Right cardiac atrium (tissue), 5 donors: Measurements from ENCODE around the gene TOB2. TPM values are rescaled to one million over a fixed set of nuclear protein-coding genes. Genes with fewer than 3 reads are reported as not detected.
"Not testable (repeated sequence)": the region's sequence is repeated elsewhere in the genome, so short reads cannot be mapped to it uniquely, and the experiment has no call there.

Experiments used
- ATAC-seq, 2 donors: fragments of 200-7000 bp; cut with Tn5 transposase; one replicate each; pipeline versions ENCODE4 v1.8.0 to v1.9.1; 2020; ENCODE audit warnings: moderate library complexity in 2 of 2, mild to moderate bottlenecking in 1 of 2
- DNase-seq, 3 donors: peaks; one replicate each; pipeline ENCODE4 v3.0.0-alpha.2; 2020
- H3K27ac ChIP-seq: one replicate; pipeline ENCODE4 v1.5.1; 2013; ENCODE audit warnings: mild to moderate bottlenecking, low read length, control low read depth, moderate library complexity
- H3K27me3 ChIP-seq: one replicate; pipeline ENCODE4 v1.6.1; 2013; ENCODE audit not compliant: control insufficient read depth, insufficient read depth
- H3K4me1 ChIP-seq: one replicate; pipeline ENCODE4 v1.6.1; 2013; ENCODE audit warnings: low read length; ENCODE audit not compliant: control insufficient read depth, insufficient read depth
- H3K4me3 ChIP-seq: one replicate; pipeline ENCODE4 v1.5.1; 2013; ENCODE audit warnings: low read length, control low read depth
- H3K9me3 ChIP-seq: one replicate; pipeline ENCODE4 v1.6.1; 2013; ENCODE audit warnings: low read length; ENCODE audit not compliant: control insufficient read depth
- WGBS: extraction: QIAGEN DNeasy Blood & Tissue Kit; methylation state at CpG from one replicate; pipeline ENCODE4 v1.1.7; 2013; 5-methylcytosine and 5-hydroxymethylcytosine counted together
- intact Hi-C, 4 donors: fragments of 100-400 bp; cut with DNase I; formaldehyde crosslinking; loops; one replicate each; pipeline versions ENCODE4 v1.11.0 to v1.14.0; 2022 to 2023
- polyA plus RNA-seq: library from polyadenylated mRNA; stranded (reverse); fragments of 200-250 nt; gene quantifications from one replicate; pipeline ENCODE4 v1.2.3, GENCODE V29; 2013
- total RNA-seq, 4 donors: library from RNA; stranded (reverse); fragmentation: NEBNext Ultra II Directional; extraction: Animal tissue kit (Norgen Biotek cat#: 25700); gene quantifications; one replicate each; pipeline ENCODE4 v1.2.1, GENCODE V29; 2021
- donor health status: healthy with polysubstance abuse.
- donor health status: DM: no; HTN: yes; CAD: no.
- donor health status: DM: no; HTN: no; CAD: no.
- donor health status: DM: no; HTN: yes; CAD: no; lungs with severe emphysema.
- donor health status: DM: yes; HTN: yes; CAD: no.

The TOB2 gene
- total and polyA plus RNA-seq, 5 donors = 39.4 to 72.7 (median 68.4) TPM

DNA sequence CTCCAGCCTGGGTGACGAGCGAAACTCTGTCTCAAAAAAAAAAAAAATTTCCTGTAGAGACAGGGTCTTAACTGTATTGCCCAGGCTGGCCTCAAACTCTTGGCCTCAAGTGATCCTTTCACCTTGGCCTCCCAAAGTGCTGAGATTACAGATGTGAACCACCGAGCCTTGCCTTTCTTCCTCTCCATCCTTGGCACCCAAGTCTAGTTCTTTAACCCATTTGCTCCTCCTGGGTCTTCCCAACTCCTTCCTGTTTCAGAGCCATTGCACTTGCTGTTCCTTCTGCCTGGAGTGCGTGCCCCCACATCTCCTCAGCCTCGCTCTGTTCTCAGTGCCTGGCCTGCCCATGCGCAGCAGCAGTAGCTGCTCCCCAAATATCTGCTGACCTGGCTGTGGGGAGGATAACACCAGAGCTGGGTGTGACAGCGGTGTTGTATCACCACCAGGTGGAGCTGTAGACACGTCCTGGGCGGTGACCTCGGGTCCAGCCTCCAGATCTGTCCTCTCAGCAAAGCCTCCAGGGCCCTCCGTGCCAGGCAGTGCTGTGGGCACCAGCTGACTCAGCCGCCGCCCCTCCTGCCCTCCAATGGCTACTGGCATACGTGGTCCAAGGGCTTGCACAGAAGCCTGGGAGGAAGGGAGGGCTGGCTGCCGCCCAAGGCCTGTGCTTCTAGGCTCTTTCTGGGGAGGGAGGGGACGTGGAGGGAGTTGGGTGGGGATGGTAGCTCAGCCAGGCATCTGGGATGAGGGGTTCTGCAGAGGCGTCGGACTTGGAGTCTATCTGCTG is 42.9 kb downstream of the TOB2 start:
- Histone ChIP-seq H3K4me1 (no peaks in the 10 kb centered on the region), H3K9me3 (no peaks in the 10 kb centered on the region), H3K27ac (peak overlapping the region; percentile 46), H3K4me3 (no peak overlapping the region), H3K27me3 (no peaks in the 10 kb centered on the region)
- DNase-seq (peak; percentile 91 to 96 (median 94)), ATAC-seq (peak; percentile 92 to 93)
- intact Hi-C loops = loop anchor here (5.0 kb wide), 3 partner anchors 114 to 124 kb away; no protein-coding TSS in a partner anchor
- WGBS = 12% methylated on average over 18 of the region's 18 CpGs

DNA sequence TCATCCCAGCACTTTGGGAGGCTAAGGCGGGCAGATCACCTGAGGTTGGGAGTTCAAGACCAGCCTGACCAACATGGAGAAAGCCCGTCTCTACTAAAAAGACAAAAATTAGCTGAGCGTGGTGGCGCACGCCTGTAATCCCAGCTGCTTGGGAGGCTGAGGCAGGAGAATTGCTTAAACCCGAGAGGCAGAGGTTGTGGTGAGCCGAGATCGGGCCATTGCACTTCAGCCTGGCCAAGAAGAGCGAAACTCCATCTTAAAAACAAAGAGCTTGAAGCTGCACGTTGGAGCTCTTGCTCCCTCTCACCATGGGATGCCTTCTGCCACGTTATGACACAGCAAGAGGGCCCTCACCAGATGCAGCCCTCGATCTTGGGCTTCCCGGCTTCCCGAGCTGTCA is 43.8 kb downstream of the TOB2 start:
- not testable (repeated sequence) for H3K4me3 ChIP-seq, H3K27me3 ChIP-seq, H3K27ac ChIP-seq, H3K4me1 ChIP-seq, H3K9me3 ChIP-seq, ATAC-seq
- intact Hi-C loops = loop anchor here (5.0 kb wide), 3 partner anchors 114 to 124 kb away; no protein-coding TSS in a partner anchor
- DNase-seq = peak in 1 of 3 donors; percentile 11
- WGBS = 91% methylated on average over 14 of the region's 14 CpGs

DNA sequence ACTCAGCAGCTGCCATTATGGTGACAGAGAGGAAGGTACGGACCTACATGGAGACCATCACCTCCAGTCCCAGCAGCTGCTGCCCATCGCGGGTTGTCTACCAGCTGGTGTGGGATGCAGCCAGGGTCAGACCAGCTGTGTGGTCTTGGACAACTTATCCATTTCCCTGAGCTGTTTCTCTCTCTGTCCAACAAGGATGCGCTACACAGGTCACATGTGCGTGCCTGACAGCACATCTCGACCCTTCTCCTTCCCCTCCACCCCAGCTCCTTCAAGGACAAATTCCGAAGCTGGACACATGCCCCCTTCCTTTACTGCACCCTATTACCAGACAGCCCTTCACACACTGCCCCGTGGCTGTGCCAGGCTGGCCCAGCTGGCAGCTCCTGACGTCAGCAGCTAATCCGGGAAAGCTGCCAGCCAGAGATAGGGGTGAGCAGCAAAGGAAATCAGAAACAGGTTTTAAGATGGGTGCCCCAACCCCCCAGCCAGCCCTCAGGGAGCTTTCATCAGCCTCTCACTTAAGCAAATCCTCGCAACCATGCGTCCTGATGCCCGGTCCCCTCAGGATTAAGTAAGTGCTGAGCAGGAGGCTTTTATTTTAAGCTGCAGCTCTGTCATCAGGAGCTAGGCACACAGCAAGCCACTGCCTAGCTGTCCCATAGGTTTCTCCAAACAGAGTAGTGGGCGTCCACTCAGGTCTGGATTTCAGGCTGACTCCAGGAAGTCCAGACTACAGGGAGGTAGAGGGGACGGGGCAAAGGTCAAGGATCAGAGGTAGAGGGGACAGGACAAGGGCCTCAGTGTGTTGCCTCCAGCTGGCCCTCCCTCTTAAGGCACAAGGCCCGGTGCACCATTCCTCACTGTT is 44.6 kb downstream of the TOB2 start:
- peak overlapping the region; percentile 76 for H3K27ac ChIP-seq
- H3K4me1 ChIP-seq = no peaks in the 10 kb centered on the region
- no peaks in the 10 kb centered on the region for H3K27me3 ChIP-seq
- intact Hi-C loops = loop anchor here (5.0 kb wide), 3 partner anchors 115 to 125 kb away; no protein-coding TSS in a partner anchor
- WGBS = 32% methylated on average over 16 of the region's 16 CpGs
- DNase-seq = peak; percentile 81 to 87 (median 87)
- H3K9me3 ChIP-seq = no peaks in the 10 kb centered on the region
- H3K4me3 ChIP-seq = no peak overlapping the region
- ATAC-seq = peak; percentile 60 to 71

DNA sequence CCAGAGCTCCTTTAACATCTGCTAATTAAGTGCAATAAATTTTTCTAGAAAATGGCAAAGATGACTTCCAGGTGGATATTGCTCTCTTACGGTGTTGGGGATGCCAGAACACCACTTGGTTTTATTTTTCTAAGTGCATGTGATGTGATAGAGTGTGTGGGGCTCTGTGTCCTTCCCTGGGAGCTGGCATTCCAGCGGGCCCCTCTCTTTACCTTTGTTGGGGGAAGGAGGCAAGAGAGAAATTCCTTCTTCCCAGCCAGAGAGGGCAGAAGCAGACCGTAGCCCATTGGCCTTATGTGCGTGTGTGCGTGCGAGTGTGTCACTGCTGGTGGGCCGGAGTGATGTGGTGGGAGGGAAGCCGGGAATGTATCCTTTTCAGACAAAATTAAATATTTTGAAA is 47.7 kb downstream of the TOB2 start:
- ATAC-seq = no peak
- WGBS = 85% methylated on average over 8 of the region's 8 CpGs
- intact Hi-C loops = no loop called here
- Histone ChIP-seq H3K27me3 (no peaks in the 10 kb centered on the region), H3K4me1 (no peaks in the 10 kb centered on the region), H3K4me3 (no peak overlapping the region), H3K27ac (no peak overlapping the region), H3K9me3 (no peaks in the 10 kb centered on the region)
- no peak for DNase-seq

DNA sequence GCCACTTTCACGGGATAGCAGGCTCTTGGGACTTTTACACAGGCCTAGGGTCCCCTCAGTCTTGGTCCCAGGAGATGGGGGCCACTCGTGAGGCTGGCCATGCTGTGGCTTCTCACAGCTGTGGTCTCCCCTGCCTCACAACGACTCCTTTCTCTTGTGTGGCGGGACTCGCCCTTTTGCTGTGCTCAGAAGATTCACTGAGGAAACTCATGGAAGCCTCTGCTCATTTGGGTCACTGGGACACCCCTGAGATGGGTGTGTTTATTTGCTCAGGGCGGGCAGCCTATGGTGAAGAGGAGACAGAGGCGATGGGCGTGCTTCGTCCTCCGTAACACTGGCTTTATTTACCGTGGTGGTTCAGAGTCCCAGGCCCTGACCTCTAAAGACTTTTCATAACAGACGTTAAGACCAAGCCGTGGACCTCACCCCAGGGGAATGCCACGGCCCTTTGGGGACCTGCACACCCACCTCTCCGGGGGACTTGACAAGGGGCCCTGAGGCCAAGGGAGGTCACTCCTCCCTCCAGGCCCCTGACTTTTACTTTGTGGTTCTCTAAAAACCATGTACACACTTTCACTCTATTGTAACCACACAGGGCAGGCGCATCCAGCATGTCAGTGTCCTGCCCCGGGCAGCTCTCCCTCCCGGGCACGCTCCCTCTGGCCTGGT is 49.3 kb downstream of the TOB2 start:
- DNase-seq (no peak), ATAC-seq (no peak)
- H3K4me3 ChIP-seq = no peak overlapping the region
- H3K27ac ChIP-seq = no peak overlapping the region
- no peaks in the 10 kb centered on the region for H3K27me3 ChIP-seq
- intact Hi-C loops = no loop called here
- H3K4me1 ChIP-seq = no peaks in the 10 kb centered on the region
- no peaks in the 10 kb centered on the region for H3K9me3 ChIP-seq
- WGBS = 86% methylated on average over 19 of the region's 19 CpGs

DNA sequence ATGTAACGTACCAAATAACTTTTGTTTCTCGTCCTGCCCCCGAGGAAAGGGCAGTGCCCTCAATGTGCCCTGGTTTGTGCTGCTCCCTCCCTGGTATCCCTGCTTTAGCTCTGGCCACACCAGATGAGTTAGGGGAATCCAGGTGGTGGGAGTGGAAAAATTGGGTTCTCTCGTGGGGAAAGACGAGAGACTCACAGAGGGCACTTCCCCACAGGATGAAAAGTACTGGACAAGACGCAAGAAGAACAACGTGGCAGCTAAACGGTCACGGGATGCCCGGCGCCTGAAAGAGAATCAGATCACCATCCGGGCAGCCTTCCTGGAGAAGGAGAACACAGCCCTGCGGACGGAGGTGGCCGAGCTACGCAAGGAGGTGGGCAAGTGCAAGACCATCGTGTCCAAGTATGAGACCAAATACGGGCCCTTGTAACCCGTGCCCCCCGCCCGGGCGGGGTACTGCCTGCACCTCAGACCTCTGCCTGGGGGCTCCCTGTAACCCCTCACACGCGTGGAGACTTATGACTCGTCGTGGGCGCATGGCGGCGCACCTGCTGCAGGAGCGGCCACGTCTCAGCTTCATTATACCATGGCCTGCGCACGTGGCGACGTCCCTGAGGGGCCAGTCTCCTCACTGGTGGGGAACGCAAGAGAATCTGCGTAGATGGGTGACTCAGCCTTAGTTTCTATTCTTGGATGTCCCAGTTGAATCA is 50.9 kb downstream of the TOB2 start:
- no peak overlapping the region for H3K27ac ChIP-seq
- no peak for ATAC-seq

DNA sequence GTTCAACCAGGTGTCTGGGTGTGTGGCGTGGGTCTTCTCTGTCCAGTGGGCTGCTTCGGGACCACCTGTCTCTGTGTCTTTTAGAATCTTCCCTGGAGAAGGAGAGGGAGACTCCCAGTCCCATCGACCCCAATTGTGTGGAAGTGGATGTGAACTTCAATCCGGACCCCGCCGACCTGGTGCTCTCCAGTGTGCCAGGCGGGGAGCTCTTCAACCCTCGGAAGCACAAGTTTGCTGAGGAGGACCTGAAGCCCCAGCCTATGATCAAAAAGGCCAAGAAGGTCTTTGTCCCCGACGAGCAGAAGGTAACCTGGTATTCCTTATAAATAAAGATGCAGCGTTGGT is 52.6 kb downstream of the TOB2 start:
- ATAC-seq (peak in 1 of 2 donors; percentile 17), DNase-seq (peak in 1 of 3 donors; percentile 60)
- Histone ChIP-seq H3K4me3 (no peak overlapping the region), H3K27ac (peak overlapping the region; percentile 82), H3K27me3 (no peaks in the 10 kb centered on the region), H3K4me1 (no peaks in the 10 kb centered on the region), H3K9me3 (no peaks in the 10 kb centered on the region)
- intact Hi-C loops = no loop called here
- 84% methylated on average over 11 of the region's 11 CpGs for WGBS

More for the DNA sequence above, 50.9 kb downstream of the TOB2 start:
- H3K9me3 ChIP-seq = no peaks in the 10 kb centered on the region
- H3K4me3 ChIP-seq = no peak overlapping the region
- H3K27me3 ChIP-seq = no peaks in the 10 kb centered on the region
- DNase-seq = peak in 1 of 3 donors; percentile 43
- 92% methylated on average over 37 of the region's 37 CpGs for WGBS
- intact Hi-C loops = no loop called here
- no peaks in the 10 kb centered on the region for H3K4me1 ChIP-seq

DNA sequence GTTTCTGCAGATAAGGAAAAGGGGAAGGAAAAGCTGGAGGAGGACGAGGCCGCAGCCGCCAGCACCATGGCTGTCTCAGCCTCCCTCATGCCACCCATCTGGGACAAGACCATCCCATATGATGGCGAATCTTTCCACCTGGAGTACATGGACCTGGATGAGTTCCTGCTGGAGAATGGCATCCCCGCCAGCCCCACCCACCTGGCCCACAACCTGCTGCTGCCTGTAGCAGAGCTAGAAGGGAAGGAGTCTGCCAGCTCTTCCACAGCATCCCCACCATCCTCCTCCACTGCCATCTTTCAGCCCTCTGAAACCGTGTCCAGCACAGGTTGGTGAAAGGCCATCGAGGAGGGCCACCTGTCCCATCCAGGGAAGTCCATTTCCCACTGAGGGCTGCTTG is 59.3 kb downstream of the TOB2 start:
- Histone ChIP-seq H3K27me3 (no peaks in the 10 kb centered on the region), H3K4me1 (peaks cover 3% of the 10 kb centered on the region), H3K27ac (no peak overlapping the region), H3K4me3 (no peak overlapping the region), H3K9me3 (no peaks in the 10 kb centered on the region)
- intact Hi-C loops = no loop called here
- DNase-seq (no peak), ATAC-seq (no peak)
- WGBS = 82% methylated on average over 7 of the region's 7 CpGs

DNA sequence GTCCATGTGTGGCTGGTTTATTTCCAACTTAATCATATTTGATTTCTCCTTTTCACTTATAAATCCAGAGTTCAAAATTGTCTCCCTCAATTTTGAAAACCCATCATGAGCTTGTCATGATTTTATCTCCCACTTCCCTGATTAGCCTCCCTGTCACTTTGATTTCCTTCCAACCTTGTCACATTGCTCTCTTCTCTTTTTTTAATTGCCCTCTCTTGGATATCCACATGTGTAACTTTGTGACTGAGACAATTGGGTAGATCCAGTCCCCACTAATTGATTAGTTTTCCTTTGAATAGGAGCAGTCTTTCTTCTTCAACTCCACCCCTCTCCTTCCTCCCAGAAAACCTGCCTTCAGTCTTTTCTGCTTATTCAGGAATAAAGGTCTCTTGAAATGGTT is 62.5 kb downstream of the TOB2 start:
- intact Hi-C loops = no loop called here
- no peak for ATAC-seq
- H3K27me3 ChIP-seq = no peaks in the 10 kb centered on the region
- no peak for DNase-seq
- no peak overlapping the region for H3K27ac ChIP-seq
- no peaks in the 10 kb centered on the region for H3K9me3 ChIP-seq
- H3K4me1 ChIP-seq = peaks cover 3% of the 10 kb centered on the region
- no peak overlapping the region for H3K4me3 ChIP-seq
